Measurements from ENCODE around the gene MYEF2. TPM values are rescaled to one million over a fixed set of nuclear protein-coding genes. Genes with fewer than 3 reads are reported as not detected.
A peak's percentile ranks its signal among the peaks of the same experiment; 100 is the strongest.

Gene MYEF2
- polyA plus RNA-seq, 1 of the 3 experiments (the other 2 are of a cell fraction): 11.6 TPM

GRCh38 chr15:48145923-48146322 is 32.2 kb downstream of the MYEF2 start:
- ChIA-PET POLR2A (no interaction called here), CTCF (no interaction called here)
- Histone ChIP-seq H3K4me3 (ENCODE audit: low read depth in 2 of 2, low read length in 1 of 2) (no peak overlapping the region), H3F3A (replicated peaks; ENCODE audit: insufficient read depth) (peaks cover 25% of the 10 kb centered on the region), H3K79me2 (ENCODE audit: insufficient read depth) (no peaks in the 10 kb centered on the region), H3K36me3 (replicated peaks in 1 of 2; ENCODE audit: control insufficient read depth in 1 of 2, insufficient read depth in 2 of 2, low read length in 1 of 2) (peaks cover 45 to 54% of the 10 kb centered on the region in 2 experiments), H3K27me3 (ENCODE audit: insufficient read depth) (no peaks in the 10 kb centered on the region), H3K9me3 (no peaks in the 10 kb centered on the region), H3K9me2 (no peaks in the 10 kb centered on the region), H4K20me1 (ENCODE audit: insufficient read depth) (no peaks in the 10 kb centered on the region), H3K4me1 (ENCODE audit: control insufficient read depth in 1 of 2, insufficient read depth in 2 of 2, low read depth in 1 of 2, low read length in 1 of 2) (peaks cover 0 to 19% of the 10 kb centered on the region in 2 experiments; a peak in 3 of 4 replicates), H2AFZ (ENCODE audit: low read depth) (no peak overlapping the region), H3K4me2 (no peak overlapping the region), H3K9ac (no peak overlapping the region), H3K27ac (ENCODE audit: low read depth in 2 of 2, low read length in 1 of 2) (no peak overlapping the region; a peak in 1 of 4 replicates)
- TF ChIP-seq POLR2AphosphoS5 (IDR thresholded peaks at IDR 0.05; ENCODE audit: low read depth, low read length): no peak
- no peak for TF ChIP-seq SMC3 (IDR thresholded peaks at IDR 0.05; ENCODE audit: low read depth, low read length)
- no peak for TF ChIP-seq FOXM1 (IDR thresholded peaks at IDR 0.05; ENCODE audit: low read depth)
- no peak for TF ChIP-seq RXRA (IDR thresholded peaks at IDR 0.05; ENCODE audit: borderline replicate concordance, low read depth)
- no peak for TF ChIP-seq FOSL2 (IDR thresholded peaks at IDR 0.05; ENCODE audit: borderline replicate concordance, low read depth)
- DNase-seq: no peak

- ChIA-PET POLR2A (no interaction called here), CTCF (no interaction called here)
- H3F3A ChIP-seq (replicated peaks; ENCODE audit: insufficient read depth): peaks cover 17% of the 10 kb centered on the region
- H3K9me3 ChIP-seq: no peaks in the 10 kb centered on the region
- 0 out of 4 replicates have a peak overlapping the region, but pooled peaks of 1 of the 2 experiments have one; percentile 33 for H3K4me3 ChIP-seq (ENCODE audit: low read depth in 2 of 2, low read length in 1 of 2)
- DNase-seq: no peak
- TF ChIP-seq, protein P1, sequence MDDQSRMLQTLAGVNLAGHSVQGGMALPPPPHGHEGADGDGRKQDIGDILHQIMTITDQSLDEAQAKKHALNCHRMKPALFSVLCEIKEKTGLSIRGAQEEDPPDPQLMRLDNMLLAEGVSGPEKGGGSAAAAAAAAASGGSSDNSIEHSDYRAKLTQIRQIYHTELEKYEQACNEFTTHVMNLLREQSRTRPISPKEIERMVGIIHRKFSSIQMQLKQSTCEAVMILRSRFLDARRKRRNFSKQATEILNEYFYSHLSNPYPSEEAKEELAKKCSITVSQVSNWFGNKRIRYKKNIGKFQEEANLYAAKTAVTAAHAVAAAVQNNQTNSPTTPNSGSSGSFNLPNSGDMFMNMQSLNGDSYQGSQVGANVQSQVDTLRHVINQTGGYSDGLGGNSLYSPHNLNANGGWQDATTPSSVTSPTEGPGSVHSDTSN (IDR thresholded peaks at IDR 0.05): 0 out of 2 replicates have a peak, but pooled peaks have one; percentile 9
- TF ChIP-seq GATA2 (CRISPR knock-in tag; IDR thresholded peaks at IDR 0.05): no peak
- WGBS (ENCODE audit: low lambda C conversion rate): 74% methylated on average over 1 of the region's 1 CpG
- peaks cover 40 to 50% of the 10 kb centered on the region in 2 experiments for H3K36me3 ChIP-seq (replicated peaks in 1 of 2; ENCODE audit: control insufficient read depth in 1 of 2, insufficient read depth in 2 of 2, low read length in 1 of 2)
- H3K9ac ChIP-seq: no peak overlapping the region; the same call in 1 of the 2 replicates
- H2AFZ ChIP-seq (ENCODE audit: low read depth): no peak overlapping the region
- H3K79me2 ChIP-seq (ENCODE audit: insufficient read depth): no peaks in the 10 kb centered on the region
- H3K27me3 ChIP-seq (ENCODE audit: insufficient read depth): no peaks in the 10 kb centered on the region
- H3K9me2 ChIP-seq: no peaks in the 10 kb centered on the region
- H3K4me1 ChIP-seq (ENCODE audit: control insufficient read depth in 1 of 2, insufficient read depth in 2 of 2, low read depth in 1 of 2, low read length in 1 of 2): peaks cover 3 to 19% of the 10 kb centered on the region in 2 experiments; a peak in 3 of 4 replicates
- H3K4me2 ChIP-seq: peak overlapping the region; percentile 58; the same call in 1 of the 2 replicates
- H3K27ac ChIP-seq (ENCODE audit: low read depth in 2 of 2, low read length in 1 of 2): peak overlapping the region; percentile 44 to 53; a peak in 3 of 4 replicates
- H4K20me1 ChIP-seq (ENCODE audit: insufficient read depth): no peaks in the 10 kb centered on the region
These were observed 33.2 kb downstream of the MYEF2 start for GRCh38 chr15:48144889-48145288.

GRCh38 chr15:48143856-48144255 is 34.2 kb downstream of the MYEF2 start:
- DNase-seq: no peak
- H3K4me2 ChIP-seq: peak overlapping the region; percentile 58

More at GRCh38 chr15:48143856-48144255, 34.2 kb downstream of the MYEF2 start:
- Histone ChIP-seq H3K79me2 (ENCODE audit: insufficient read depth) (no peaks in the 10 kb centered on the region), H3K9me3 (no peaks in the 10 kb centered on the region), H3F3A (replicated peaks; ENCODE audit: insufficient read depth) (peaks cover 14% of the 10 kb centered on the region), H3K4me3 (ENCODE audit: low read depth in 2 of 2, low read length in 1 of 2) (peak overlapping the region in 1 of 2 experiments; percentile 33; a peak in 2 of 4 replicates), H3K27ac (ENCODE audit: low read depth in 2 of 2, low read length in 1 of 2) (peak overlapping the region; percentile 44 to 53; a peak in 3 of 4 replicates), H2AFZ (ENCODE audit: low read depth) (no peak overlapping the region), H3K27me3 (ENCODE audit: insufficient read depth) (no peaks in the 10 kb centered on the region), H3K36me3 (replicated peaks in 1 of 2; ENCODE audit: control insufficient read depth in 1 of 2, insufficient read depth in 2 of 2, low read length in 1 of 2) (peaks cover 39 to 54% of the 10 kb centered on the region in 2 experiments), H3K9ac (no peak overlapping the region; the same call in 1 of the 2 replicates), H3K9me2 (no peaks in the 10 kb centered on the region), H3K4me1 (ENCODE audit: control insufficient read depth in 1 of 2, insufficient read depth in 2 of 2, low read depth in 1 of 2, low read length in 1 of 2) (peaks cover 3 to 19% of the 10 kb centered on the region in 2 experiments; a peak in 3 of 4 replicates), H4K20me1 (ENCODE audit: insufficient read depth) (no peaks in the 10 kb centered on the region)
- CTCF ChIA-PET: no interaction called here
- no peak for TF ChIP-seq POLR2AphosphoS5 (IDR thresholded peaks at IDR 0.05; ENCODE audit: low read depth, low read length)
- no peak for TF ChIP-seq GABPA (IDR thresholded peaks at IDR 0.05; ENCODE audit: low read depth)
- TF ChIP-seq JUND (IDR thresholded peaks at IDR 0.05): peak; percentile 64
- TF ChIP-seq RAD21 (IDR thresholded peaks at IDR 0.05; ENCODE audit: low read length): no peak
- no peak for TF ChIP-seq FOXM1 (IDR thresholded peaks at IDR 0.05; ENCODE audit: low read depth)
- TF ChIP-seq TCF12 (IDR thresholded peaks at IDR 0.05): peak; percentile 73
- no peak for TF ChIP-seq EP300 (IDR thresholded peaks at IDR 0.05; ENCODE audit: borderline replicate concordance in 1 of 2, low read depth in 1 of 2, low read length in 1 of 2)
- no peak for TF ChIP-seq FOXJ3 (CRISPR knock-in tag; IDR thresholded peaks at IDR 0.05)
- TF ChIP-seq, protein P1 (IDR thresholded peaks at IDR 0.05): peak; percentile 77
- TF ChIP-seq, protein P2, sequence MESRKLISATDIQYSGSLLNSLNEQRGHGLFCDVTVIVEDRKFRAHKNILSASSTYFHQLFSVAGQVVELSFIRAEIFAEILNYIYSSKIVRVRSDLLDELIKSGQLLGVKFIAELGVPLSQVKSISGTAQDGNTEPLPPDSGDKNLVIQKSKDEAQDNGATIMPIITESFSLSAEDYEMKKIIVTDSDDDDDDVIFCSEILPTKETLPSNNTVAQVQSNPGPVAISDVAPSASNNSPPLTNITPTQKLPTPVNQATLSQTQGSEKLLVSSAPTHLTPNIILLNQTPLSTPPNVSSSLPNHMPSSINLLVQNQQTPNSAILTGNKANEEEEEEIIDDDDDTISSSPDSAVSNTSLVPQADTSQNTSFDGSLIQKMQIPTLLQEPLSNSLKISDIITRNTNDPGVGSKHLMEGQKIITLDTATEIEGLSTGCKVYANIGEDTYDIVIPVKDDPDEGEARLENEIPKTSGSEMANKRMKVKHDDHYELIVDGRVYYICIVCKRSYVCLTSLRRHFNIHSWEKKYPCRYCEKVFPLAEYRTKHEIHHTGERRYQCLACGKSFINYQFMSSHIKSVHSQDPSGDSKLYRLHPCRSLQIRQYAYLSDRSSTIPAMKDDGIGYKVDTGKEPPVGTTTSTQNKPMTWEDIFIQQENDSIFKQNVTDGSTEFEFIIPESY (IDR thresholded peaks at IDR 0.05; ENCODE audit: borderline replicate concordance, low read depth): no peak
- peak; percentile 24; the same call in 1 of the 2 replicates for TF ChIP-seq RXRA (IDR thresholded peaks at IDR 0.05; ENCODE audit: borderline replicate concordance, low read depth)
- TF ChIP-seq MEF2A (IDR thresholded peaks at IDR 0.05; ENCODE audit: borderline replicate concordance, low read depth): 0 out of 2 replicates have a peak, but pooled peaks have one; percentile 39
- POLR2A ChIA-PET: no interaction called here
- 59% methylated on average over 1 of the region's 1 CpG for WGBS (ENCODE audit: low lambda C conversion rate)
